Esophagus muscularis mucosa (tissue), 4 donors: ENCODE results near the gene NCKAP5. TPM values are rescaled to one million over a fixed set of nuclear protein-coding genes. Genes with fewer than 3 reads are reported as not detected.

Experiments
- DNase-seq: peaks from one replicate; pipeline ENCODE4 v3.0.0-alpha.2; 2017; ENCODE audit errors: extremely low spot score
- H3K27ac ChIP-seq, 4 donors: fragments of 200-600 bp; sonication (generic); replicated peaks in 1 of 4; 1 replicate in 3 of 4; 2 replicates in 1 of 4; pipeline ENCODE4 v1.5.1; 2016 to 2019; ENCODE audit warnings: mild to moderate bottlenecking in 1 of 4
- H3K27me3 ChIP-seq, 4 donors: fragments of 200-600 bp; sonication (generic); one replicate each; pipeline versions ENCODE4 v1.5.1 to v1.6.0; 2016 to 2019
- H3K36me3 ChIP-seq, 4 donors: fragments of 200-600 bp; sonication (generic); one replicate each; pipeline ENCODE4 v1.5.1; 2016 to 2019
- H3K4me1 ChIP-seq, 4 donors: fragments of 200-600 bp; sonication (generic); one replicate each; pipeline ENCODE4 v1.5.1; 2016 to 2019
- H3K4me3 ChIP-seq, 4 donors: fragments of 200-600 bp; sonication (generic); 1 replicate in 2 of 4; 2 replicates in 2 of 4; pipeline ENCODE4 v1.5.1; 2016 to 2019; ENCODE audit warnings: mild to moderate bottlenecking in 4 of 4, moderate library complexity in 1 of 4
- H3K9me3 ChIP-seq, 4 donors: fragments of 200-600 bp; sonication (generic); 1 replicate in 3 of 4; 2 replicates in 1 of 4; pipeline ENCODE4 v1.5.1; 2016 to 2019
- CTCF ChIP-seq, 3 experiments: fragments of 200-600 bp in 2 of 3; fragments of 450-650 bp in 1 of 3; sonication (generic) in 2 of 3; IDR thresholded peaks; one replicate each; pipeline ENCODE4 v1.5.1; 2017 to 2019; ENCODE audit warnings: antibody characterized with exemption in 3 of 3, mild to moderate bottlenecking in 2 of 3, moderate library complexity in 1 of 3
- EP300 ChIP-seq: sonication (generic); formaldehyde crosslinking; IDR thresholded peaks from one replicate; pipeline ENCODE4 v1.6.1; 2017; ENCODE audit warnings: antibody characterized with exemption
- POLR2A ChIP-seq: fragments of 450-650 bp; IDR thresholded peaks from one replicate; pipeline ENCODE4 v1.6.1; 2017; ENCODE audit warnings: antibody characterized with exemption, moderate library complexity, mild to moderate bottlenecking, low read depth
- POLR2AphosphoS5 ChIP-seq, 2 donors: sonication (generic); formaldehyde crosslinking; IDR thresholded peaks; one replicate each; pipeline ENCODE4 v1.6.1; 2017; ENCODE audit warnings: antibody characterized with exemption in 2 of 2
- WGBS: methylation state at CpG from one replicate; pipeline ENCODE4 v1.1.5; 2018; 5-methylcytosine and 5-hydroxymethylcytosine counted together
- intact Hi-C: fragments of 100-400 bp; cut with DNase I; formaldehyde crosslinking; loops from one replicate; pipeline ENCODE4 v1.15.1; 2023
- total RNA-seq, 4 donors: library from RNA; depleted of rRNA; stranded (reverse); fragments of >200 nt; gene quantifications; one replicate each; pipeline versions ENCODE4 v1.1.0 to v1.2.1, GENCODE V29; 2016

Gene NCKAP5
- total RNA-seq, 4 donors from 2014 or later = 0.33 to 1.8 (median 1.0) TPM

GRCh38 chr2:133605766-133606137 lies 37.5 kb upstream of the NCKAP5 start:
- TF ChIP-seq POLR2AphosphoS5 (IDR thresholded peaks at IDR 0.05) (no peak), POLR2A (no peak), CTCF (IDR thresholded peaks at IDR 0.05) (no peak), EP300 (no peak)
- no peak for DNase-seq
- H3K4me3 ChIP-seq = no peak overlapping the region
- WGBS = 96% methylated on average over 1 of the region's 1 CpG
- peaks cover 7 to 12% (median 9%) of the 10 kb centered on the region in 4 donors for H3K4me1 ChIP-seq
- no peaks in the 10 kb centered on the region for H3K9me3 ChIP-seq
- no peaks in the 10 kb centered on the region for H3K36me3 ChIP-seq
- intact Hi-C loops = no loop called here
- no peak overlapping the region for H3K27ac ChIP-seq
- no peaks in the 10 kb centered on the region for H3K27me3 ChIP-seq

DNA sequence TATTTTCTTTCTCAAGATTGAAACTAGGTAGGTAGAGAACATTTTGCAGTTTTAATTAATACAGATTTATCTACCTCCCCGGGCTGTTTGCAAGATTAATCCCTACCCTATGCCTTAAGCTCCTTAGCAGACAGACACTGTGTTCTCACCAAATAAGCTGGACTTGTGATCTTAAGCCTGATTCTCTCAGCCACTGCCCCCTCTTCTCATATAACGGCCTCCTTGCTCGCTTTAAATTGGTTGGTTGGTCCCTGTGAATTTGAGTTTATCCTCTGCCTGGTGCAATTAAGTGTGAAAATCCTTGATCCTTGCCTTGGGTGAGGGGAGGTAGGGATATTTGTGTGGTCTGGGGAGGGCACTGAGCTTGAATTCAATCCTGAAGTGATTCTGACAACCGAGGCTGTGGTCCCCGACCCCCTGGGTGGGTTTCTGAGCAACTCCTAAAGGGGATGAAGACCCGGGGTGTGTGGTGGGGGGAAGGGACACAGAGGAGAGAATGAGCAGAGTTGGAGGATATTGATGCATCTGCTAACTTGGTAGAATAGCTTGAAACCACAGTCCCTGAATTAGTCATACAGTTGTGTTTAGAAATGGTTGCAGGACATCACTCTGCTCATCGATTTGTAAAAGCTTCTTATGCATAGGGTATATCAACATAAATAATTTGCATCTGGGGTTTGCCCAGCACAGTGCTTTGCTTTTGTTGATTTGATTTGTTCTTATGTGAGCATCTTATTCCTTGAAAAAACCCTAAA lies 36.9 kb upstream of the NCKAP5 start:
- Histone ChIP-seq H3K27me3 (no peaks in the 10 kb centered on the region), H3K4me1 (peaks cover 7 to 12% (median 9%) of the 10 kb centered on the region in 4 donors), H3K9me3 (no peaks in the 10 kb centered on the region), H3K36me3 (no peaks in the 10 kb centered on the region), H3K27ac (no peak overlapping the region), H3K4me3 (no peak overlapping the region)
- 51% methylated on average over 7 of the region's 7 CpGs for WGBS
- TF ChIP-seq POLR2A (no peak), EP300 (no peak), POLR2AphosphoS5 (IDR thresholded peaks at IDR 0.05) (no peak), CTCF (IDR thresholded peaks at IDR 0.05) (no peak)
- DNase-seq = no peak
- intact Hi-C loops = no loop called here

DNA sequence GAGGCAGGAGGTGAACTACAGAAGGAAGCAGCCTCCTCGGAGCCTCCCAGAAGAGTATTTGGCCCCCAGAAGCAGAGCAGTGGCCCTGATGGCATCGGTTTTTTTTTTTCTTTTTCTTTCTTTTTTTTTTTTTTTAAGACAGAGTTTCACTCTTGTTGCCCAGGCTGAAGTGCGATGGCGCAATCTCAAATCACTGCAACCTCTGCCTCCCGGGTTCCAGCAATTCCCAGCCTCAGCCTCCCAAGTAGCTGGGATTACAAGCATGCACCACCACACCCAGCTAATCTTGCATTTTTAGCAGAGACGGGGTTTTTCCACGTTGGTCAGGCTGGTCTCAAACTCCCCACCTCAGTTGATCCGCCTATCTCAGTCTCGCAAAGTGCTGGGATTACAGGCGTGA lies 34.8 kb upstream of the NCKAP5 start:
- no peak for TF ChIP-seq POLR2A
- TF ChIP-seq EP300 = no peak
- Histone ChIP-seq H3K4me1 (peaks cover 7 to 12% (median 9%) of the 10 kb centered on the region in 4 donors), H3K9me3 (no peaks in the 10 kb centered on the region), H3K27me3 (no peaks in the 10 kb centered on the region), H3K36me3 (no peaks in the 10 kb centered on the region), H3K4me3 (no peak overlapping the region), H3K27ac (no peak overlapping the region)
- 93% methylated on average over 10 of the region's 10 CpGs for WGBS
- intact Hi-C loops = no loop called here
- DNase-seq = no peak

DNA sequence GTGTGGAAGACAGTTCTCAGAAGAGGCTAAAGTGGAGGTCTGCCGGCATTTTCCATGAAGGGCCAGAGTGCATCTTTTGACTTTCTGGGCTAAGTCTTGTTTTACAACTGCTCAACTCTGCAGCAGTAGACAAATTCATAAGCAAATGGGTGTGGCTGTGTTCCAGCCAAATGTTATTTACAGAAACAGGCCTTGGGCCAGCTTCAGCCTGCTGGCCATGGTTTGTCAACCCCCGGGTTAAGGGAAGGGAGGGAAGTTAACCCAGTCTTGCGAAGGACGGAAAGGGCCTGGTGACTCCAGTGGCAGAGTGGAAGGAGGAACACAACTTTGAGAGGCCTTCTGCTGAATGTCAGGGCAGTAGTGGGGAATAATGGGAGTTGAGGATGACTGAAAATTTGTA lies 34.3 kb upstream of the NCKAP5 start:
- Histone ChIP-seq H3K36me3 (no peaks in the 10 kb centered on the region), H3K27ac (no peak overlapping the region), H3K27me3 (no peaks in the 10 kb centered on the region), H3K4me1 (peaks cover 7 to 12% (median 9%) of the 10 kb centered on the region in 4 donors), H3K9me3 (no peaks in the 10 kb centered on the region), H3K4me3 (no peak overlapping the region)
- intact Hi-C loops = no loop called here
- 55% methylated on average over 4 of the region's 4 CpGs for WGBS
- TF ChIP-seq EP300 = no peak
- TF ChIP-seq POLR2A = no peak
- no peak for TF ChIP-seq POLR2AphosphoS5 (IDR thresholded peaks at IDR 0.05)
- no peak for TF ChIP-seq CTCF (IDR thresholded peaks at IDR 0.05)
- DNase-seq = no peak

GRCh38 chr2:133600266-133600928 lies 32.1 kb upstream of the NCKAP5 start:
- Histone ChIP-seq H3K27me3 (no peaks in the 10 kb centered on the region), H3K27ac (no peak overlapping the region), H3K4me3 (no peak overlapping the region), H3K36me3 (no peaks in the 10 kb centered on the region), H3K9me3 (no peaks in the 10 kb centered on the region), H3K4me1 (peaks cover 7 to 12% (median 9%) of the 10 kb centered on the region in 4 donors)
- TF ChIP-seq POLR2A (no peak), POLR2AphosphoS5 (IDR thresholded peaks at IDR 0.05) (no peak), EP300 (no peak), CTCF (IDR thresholded peaks at IDR 0.05) (no peak)
- no peak for DNase-seq
- WGBS = 86% methylated on average over 13 of the region's 13 CpGs
- intact Hi-C loops = no loop called here
